Spinal cord (tissue), 10 donors: ENCODE results near the gene GHSR. TPM values are rescaled to one million over a fixed set of nuclear protein-coding genes. Genes with fewer than 3 reads are reported as not detected.

Source experiments
- DNase-seq, 6 donors: peaks; one replicate each; pipeline versions ENCODE4 v3.0.0 to v3.0.0-alpha.2; 2013 to 2015; ENCODE audit warnings: low spot score in 6 of 6, low read depth in 4 of 6
- H3K27ac ChIP-seq: one replicate; pipeline ENCODE4 v1.5.1; 2013; ENCODE audit warnings: low read depth, low read length, control low read depth
- H3K27me3 ChIP-seq: one replicate; pipeline ENCODE4 v1.6.1; 2013; ENCODE audit warnings: low read length; ENCODE audit not compliant: control insufficient read depth, insufficient read depth
- H3K36me3 ChIP-seq: one replicate; pipeline ENCODE4 v1.6.1; 2013; ENCODE audit warnings: low read length; ENCODE audit not compliant: control insufficient read depth, insufficient read depth
- H3K4me1 ChIP-seq: one replicate; pipeline ENCODE4 v1.6.1; 2013; ENCODE audit warnings: low read length; ENCODE audit not compliant: control insufficient read depth, insufficient read depth
- H3K4me3 ChIP-seq: one replicate; pipeline ENCODE4 v1.5.1; 2013; ENCODE audit warnings: low read depth, low read length, control low read depth
- H3K9me3 ChIP-seq: one replicate; pipeline ENCODE4 v1.6.1; 2013; ENCODE audit warnings: low read length; ENCODE audit not compliant: control insufficient read depth, insufficient read depth
- WGBS: methylation state at CpG from one replicate; pipeline ENCODE4 v1.1.5; 2013; ENCODE audit warnings: missing lambda C conversion rate; ENCODE audit not compliant: insufficient coverage; 5-methylcytosine and 5-hydroxymethylcytosine counted together
- polyA plus RNA-seq, 2 donors: library from polyadenylated mRNA; unstranded; fragments of 120-200 nt; gene quantifications; one replicate each; pipeline ENCODE4 v1.2.1, GENCODE V29; 2013; ENCODE audit not compliant: insufficient read length in 2 of 2
- total RNA-seq, 2 donors: library from RNA; depleted of rRNA in 1 of 2; stranded (reverse); fragments of 120-200 nt in 1 of 2; fragments of >200 nt in 1 of 2; gene quantifications; one replicate each; pipeline versions ENCODE4 v1.2.3 to v1.2.4, GENCODE V29; 2013 to 2014
- donor health status: healthy.

The GHSR gene
- total and polyA plus RNA-seq, 4 donors = 0.17 to 0.40 (median 0.23) TPM

DNA sequence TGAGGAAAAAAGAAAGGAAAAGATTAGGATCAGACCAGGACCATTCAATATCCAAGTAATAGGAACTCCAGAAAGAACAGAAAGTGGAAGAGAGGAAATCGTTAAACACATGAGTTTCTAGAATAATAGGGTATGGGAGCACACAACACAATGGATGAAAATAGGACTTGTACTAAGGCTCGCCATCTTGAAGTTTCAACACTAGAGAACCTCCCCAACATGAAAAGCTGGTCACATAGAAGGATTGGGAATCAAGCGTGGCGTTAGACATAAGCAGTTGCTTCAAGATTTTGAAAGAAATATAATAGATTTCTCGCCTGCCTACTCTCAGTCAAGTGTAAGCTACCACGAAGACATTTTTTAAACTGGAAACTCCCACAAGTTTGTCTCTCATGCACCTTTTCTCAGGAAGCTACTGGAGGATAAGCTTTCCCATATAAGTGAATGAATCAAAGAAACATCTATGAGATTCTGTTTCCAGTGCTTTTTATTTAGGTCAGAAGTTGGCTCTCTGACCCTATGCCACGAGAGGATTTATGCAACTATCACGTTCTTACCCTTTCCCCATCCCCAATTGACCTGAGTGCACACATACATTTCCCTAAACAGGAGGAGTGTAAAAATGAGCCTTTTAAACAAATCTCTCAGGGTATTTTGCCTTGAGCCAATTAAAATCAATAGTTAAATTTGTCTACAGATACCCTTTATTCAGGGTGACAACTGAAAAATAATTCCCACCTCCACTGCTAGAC lies 45.2 kb downstream of the GHSR start:
- WGBS = 80% methylated on average over 1 of the region's 8 CpGs
- DNase-seq = no peak

GRCh38 chr3:172402090-172402489 lies 46.2 kb downstream of the GHSR start:
- Histone ChIP-seq H3K27ac (no peak overlapping the region), H3K4me3 (no peak overlapping the region), H3K4me1 (no peaks in the 10 kb centered on the region), H3K9me3 (no peaks in the 10 kb centered on the region), H3K27me3 (no peaks in the 10 kb centered on the region), H3K36me3 (no peaks in the 10 kb centered on the region)
- no peak for DNase-seq
- 100% methylated on average over 1 of the region's 2 CpGs for WGBS

More for the DNA sequence above, 45.2 kb downstream of the GHSR start:
- Histone ChIP-seq H3K9me3 (no peaks in the 10 kb centered on the region), H3K4me3 (no peak overlapping the region), H3K4me1 (no peaks in the 10 kb centered on the region), H3K27me3 (no peaks in the 10 kb centered on the region), H3K27ac (no peak overlapping the region), H3K36me3 (no peaks in the 10 kb centered on the region)

DNA sequence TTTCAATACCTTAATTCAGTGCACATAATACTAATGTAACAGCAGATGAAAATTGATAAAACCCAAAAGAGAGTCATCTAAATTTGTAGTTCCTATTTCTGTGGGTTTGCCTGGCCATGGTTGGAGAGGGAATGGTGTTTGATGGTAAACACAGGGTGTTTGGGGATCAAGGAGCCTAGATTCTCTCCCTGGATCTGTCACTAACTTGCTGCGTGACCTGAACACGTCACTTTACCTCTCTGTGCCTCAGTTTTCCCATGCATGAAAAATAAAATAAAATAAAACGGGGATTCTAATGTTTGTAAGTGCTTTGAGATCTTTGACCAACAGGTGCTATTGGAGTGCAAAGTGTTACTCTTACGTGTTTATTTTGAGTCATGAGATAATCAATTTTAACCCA lies 49.8 kb downstream of the GHSR start:
- no CpG with 5 or more reads among the region's 4 CpGs for WGBS
- Histone ChIP-seq H3K4me3 (no peak overlapping the region), H3K27ac (no peak overlapping the region), H3K9me3 (no peaks in the 10 kb centered on the region), H3K36me3 (no peaks in the 10 kb centered on the region), H3K27me3 (no peaks in the 10 kb centered on the region), H3K4me1 (no peaks in the 10 kb centered on the region)
- DNase-seq = no peak

- no peak for DNase-seq
- Histone ChIP-seq H3K4me3 (no peak overlapping the region), H3K36me3 (no peaks in the 10 kb centered on the region), H3K27me3 (no peaks in the 10 kb centered on the region), H3K9me3 (no peaks in the 10 kb centered on the region), H3K4me1 (no peaks in the 10 kb centered on the region), H3K27ac (no peak overlapping the region)
- no CpG with 5 or more reads among the region's 1 CpG for WGBS
These were observed 50.4 kb downstream of the GHSR start for GRCh38 chr3:172397716-172398405.

GRCh38 chr3:172396400-172396799 lies 51.9 kb downstream of the GHSR start:
- 88% methylated on average over 6 of the region's 7 CpGs for WGBS

GRCh38 chr3:172394692-172395091 lies 53.6 kb downstream of the GHSR start:
- no CpG with 5 or more reads among the region's 2 CpGs for WGBS
- no peak for DNase-seq
- Histone ChIP-seq H3K4me1 (no peaks in the 10 kb centered on the region), H3K36me3 (no peaks in the 10 kb centered on the region), H3K4me3 (no peak overlapping the region), H3K27me3 (no peaks in the 10 kb centered on the region), H3K9me3 (no peaks in the 10 kb centered on the region), H3K27ac (no peak overlapping the region)

More at GRCh38 chr3:172396400-172396799, 51.9 kb downstream of the GHSR start:
- DNase-seq = no peak
- Histone ChIP-seq H3K4me1 (no peaks in the 10 kb centered on the region), H3K27ac (no peak overlapping the region), H3K36me3 (no peaks in the 10 kb centered on the region), H3K27me3 (no peaks in the 10 kb centered on the region), H3K4me3 (no peak overlapping the region), H3K9me3 (no peaks in the 10 kb centered on the region)

Other genes starting within 250 kb of the GHSR start
- gene TNFSF10, start 75.0 kb upstream of the GHSR start, total RNA-seq = 10 to 100 TPM; 13.0 to 19.1 TPM
- gene TNFSF10, start 75.0 kb upstream of the GHSR start, polyA plus RNA-seq = 1 to 10 TPM; 5.2 to 5.5 TPM